GM19324 (cell line): ENCODE results near the gene RAPGEF5.

ENCODE experiments used
- ATAC-seq: cut with Tn5 transposase; IDR thresholded peaks from one replicate; pipeline ENCODE4 v1.9.1; 2021; ENCODE audit warnings: mild to moderate bottlenecking, moderate library complexity; ENCODE audit not compliant: unreplicated experiment, low FRiP score

The RAPGEF5 gene

GRCh38 chr7:22350466-22351328 lies 6.3 kb downstream of the RAPGEF5 start:
- ATAC-seq: peak; percentile 59

GRCh38 chr7:22348379-22348778 lies 8.6 kb downstream of the RAPGEF5 start:
- ATAC-seq: no peak

- ATAC-seq: peak; percentile 39
Measured at GRCh38 chr7:22346383-22347107, 10.4 kb downstream of the RAPGEF5 start.

- no peak for ATAC-seq
Measured at GRCh38 chr7:22344655-22345054, 12.3 kb downstream of the RAPGEF5 start.

- ATAC-seq: no peak
Measured at GRCh38 chr7:22343612-22344011, 13.3 kb downstream of the RAPGEF5 start.

- no peak for ATAC-seq
Measured at GRCh38 chr7:22343071-22343470, 13.9 kb downstream of the RAPGEF5 start.

- no peak for ATAC-seq
Measured at GRCh38 chr7:22339725-22340390, 17.1 kb downstream of the RAPGEF5 start.

GRCh38 chr7:22338877-22339276 lies 18.1 kb downstream of the RAPGEF5 start:
- ATAC-seq: no peak

GRCh38 chr7:22338411-22338810 lies 18.5 kb downstream of the RAPGEF5 start:
- ATAC-seq: no peak

GRCh38 chr7:22333680-22334141 lies 23.2 kb downstream of the RAPGEF5 start:
- ATAC-seq: no peak

- ATAC-seq: no peak
Measured at GRCh38 chr7:22332461-22332870, 24.5 kb downstream of the RAPGEF5 start.

GRCh38 chr7:22331704-22332103 lies 25.2 kb downstream of the RAPGEF5 start:
- no peak for ATAC-seq

- ATAC-seq: no peak
Measured at GRCh38 chr7:22330903-22331302, 26.1 kb downstream of the RAPGEF5 start.

GRCh38 chr7:22329816-22330524 lies 27.0 kb downstream of the RAPGEF5 start:
- no peak for ATAC-seq

- ATAC-seq: no peak
Measured at GRCh38 chr7:22326181-22326580, 30.8 kb downstream of the RAPGEF5 start.

- no peak for ATAC-seq
Measured at GRCh38 chr7:22325671-22326070, 31.3 kb downstream of the RAPGEF5 start.

GRCh38 chr7:22323714-22324113 lies 33.2 kb downstream of the RAPGEF5 start:
- no peak for ATAC-seq

GRCh38 chr7:22320416-22320815 lies 36.5 kb downstream of the RAPGEF5 start:
- no peak for ATAC-seq

GRCh38 chr7:22319424-22320403 lies 37.2 kb downstream of the RAPGEF5 start:
- ATAC-seq: no peak
